Fibroblast of lung (primary cell): ENCODE results near the gene SUPT4H1. TPM values are rescaled to one million over a fixed set of nuclear protein-coding genes. Genes with fewer than 3 reads are reported as not detected.

ENCODE experiments used
- DNase-seq, 2 donors: peaks; one replicate each; pipeline versions ENCODE4 v3.0.0 to v3.0.0-alpha.2; 2010; ENCODE audit warnings: low read depth in 2 of 2
- H2AFZ ChIP-seq: 2 replicates; pipeline ENCODE4 v1.5.1; 2012; ENCODE audit warnings: low read length, control low read depth, inconsistent platforms
- H3K27ac ChIP-seq: 2 replicates; pipeline ENCODE4 v1.5.1; 2011; ENCODE audit warnings: low read length, control low read depth; ENCODE audit not compliant: insufficient read depth
- H3K27me3 ChIP-seq: 2 replicates; pipeline ENCODE4 v1.5.1; 2011; ENCODE audit warnings: mild to moderate bottlenecking, low read length; ENCODE audit not compliant: control insufficient read depth, insufficient read depth
- H3K36me3 ChIP-seq: 2 replicates; pipeline ENCODE4 v1.5.1; 2011; ENCODE audit warnings: low read length; ENCODE audit not compliant: control insufficient read depth, insufficient read depth
- H3K4me1 ChIP-seq: 2 replicates; pipeline ENCODE4 v1.5.1; 2011; ENCODE audit warnings: low read length; ENCODE audit not compliant: control insufficient read depth, insufficient read depth; ENCODE audit errors: extremely low read depth
- H3K4me2 ChIP-seq: 2 replicates; pipeline ENCODE4 v1.5.1; 2011; ENCODE audit warnings: low read length, control low read depth; ENCODE audit not compliant: insufficient read depth; ENCODE audit errors: extremely low read depth
- H3K4me3 ChIP-seq, 4 experiments: fragments of 200-600 bp in 1 of 4; sonication (generic) in 1 of 4; replicated peaks in 1 of 4; 2 replicates each; pipeline ENCODE4 v1.5.1; 2011 to 2016; ENCODE audit warnings: low read length in 4 of 4, low read depth in 3 of 4, mild to moderate bottlenecking in 3 of 4, control low read depth in 2 of 4, inconsistent platforms in 1 of 4, mixed read lengths in 1 of 4; ENCODE audit not compliant: insufficient read depth in 1 of 4; ENCODE audit errors: control extremely low read depth in 1 of 4
- H3K79me2 ChIP-seq: 2 replicates; pipeline ENCODE4 v1.5.1; 2012; ENCODE audit warnings: mild to moderate bottlenecking, low read length, inconsistent platforms; ENCODE audit not compliant: control insufficient read depth, insufficient read depth
- H3K9ac ChIP-seq: 2 replicates; pipeline ENCODE4 v1.5.1; 2011; ENCODE audit warnings: mild to moderate bottlenecking, low read length, control low read depth; ENCODE audit not compliant: insufficient read depth
- H3K9me3 ChIP-seq: 2 replicates; pipeline ENCODE4 v1.5.1; 2012; ENCODE audit warnings: low read depth, low read length; ENCODE audit not compliant: control insufficient read depth, insufficient read depth
- H4K20me1 ChIP-seq: 2 replicates; pipeline ENCODE4 v1.5.1; 2011; ENCODE audit warnings: low read length; ENCODE audit not compliant: control insufficient read depth, insufficient read depth; ENCODE audit errors: extremely low read depth
- EZH2 ChIP-seq: IDR thresholded peaks from 2 replicates; pipeline ENCODE4 v1.5.1; 2012; ENCODE audit warnings: low read length, control low read depth, mild to moderate bottlenecking; ENCODE audit errors: missing control alignments
- polyA plus RNA-seq, 2 donors: library from polyadenylated mRNA; depleted of rRNA in 1 of 2; stranded (reverse) in 1 of 2; unstranded in 1 of 2; fragments of >200 nt; gene quantifications; 2 replicates each; pipeline ENCODE4 v1.2.1, GENCODE V29; 2011 to 2012; ENCODE audit warnings: missing spikeins in 1 of 2
- total RNA-seq: library from RNA; depleted of rRNA; stranded (reverse); fragments of >200 nt; gene quantifications from 2 replicates; pipeline ENCODE4 v1.2.1, GENCODE V29; 2014
- TF ChIP-seq, protein P1 (sequence below), 2 donors: IDR thresholded peaks in 1 of 2; conservative IDR thresholded peaks in 1 of 2; 1 replicate in 1 of 2; 2 replicates in 1 of 2; pipeline ENCODE4 v1.5.1; 2011 to 2012; ENCODE audit warnings: low read length in 2 of 2, control low read depth in 1 of 2, inconsistent platforms in 1 of 2, low read depth in 1 of 2, mild to moderate bottlenecking in 1 of 2

SUPT4H1 gene
- total and polyA plus RNA-seq, 2 donors (not counting 1 experiment from before 2014, with no cell fraction given): 41.9 to 207 TPM

- DNase-seq: no peak
- H4K20me1 ChIP-seq: no peaks in the 10 kb centered on the region
- peaks cover 2% of the 10 kb centered on the region for H3K27me3 ChIP-seq
- no peaks in the 10 kb centered on the region for H3K9me3 ChIP-seq
- no peak overlapping the region for H3K4me2 ChIP-seq
- H3K79me2 ChIP-seq: no peaks in the 10 kb centered on the region
- H2AFZ ChIP-seq: no peak overlapping the region
- H3K9ac ChIP-seq: no peak overlapping the region
- H3K4me3 ChIP-seq: no peak overlapping the region
- H3K4me1 ChIP-seq: no peaks in the 10 kb centered on the region
- H3K36me3 ChIP-seq: no peaks in the 10 kb centered on the region
- no peak overlapping the region for H3K27ac ChIP-seq
- TF ChIP-seq, protein P1, sequence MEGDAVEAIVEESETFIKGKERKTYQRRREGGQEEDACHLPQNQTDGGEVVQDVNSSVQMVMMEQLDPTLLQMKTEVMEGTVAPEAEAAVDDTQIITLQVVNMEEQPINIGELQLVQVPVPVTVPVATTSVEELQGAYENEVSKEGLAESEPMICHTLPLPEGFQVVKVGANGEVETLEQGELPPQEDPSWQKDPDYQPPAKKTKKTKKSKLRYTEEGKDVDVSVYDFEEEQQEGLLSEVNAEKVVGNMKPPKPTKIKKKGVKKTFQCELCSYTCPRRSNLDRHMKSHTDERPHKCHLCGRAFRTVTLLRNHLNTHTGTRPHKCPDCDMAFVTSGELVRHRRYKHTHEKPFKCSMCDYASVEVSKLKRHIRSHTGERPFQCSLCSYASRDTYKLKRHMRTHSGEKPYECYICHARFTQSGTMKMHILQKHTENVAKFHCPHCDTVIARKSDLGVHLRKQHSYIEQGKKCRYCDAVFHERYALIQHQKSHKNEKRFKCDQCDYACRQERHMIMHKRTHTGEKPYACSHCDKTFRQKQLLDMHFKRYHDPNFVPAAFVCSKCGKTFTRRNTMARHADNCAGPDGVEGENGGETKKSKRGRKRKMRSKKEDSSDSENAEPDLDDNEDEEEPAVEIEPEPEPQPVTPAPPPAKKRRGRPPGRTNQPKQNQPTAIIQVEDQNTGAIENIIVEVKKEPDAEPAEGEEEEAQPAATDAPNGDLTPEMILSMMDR (conservative IDR thresholded peaks at IDR 0.05 in 1 of 2, IDR thresholded peaks at IDR 0.05 in 1 of 2; ENCODE audit: low read depth in 1 of 2, low read length in 2 of 2): no peak
These were observed 16.8 kb upstream of the SUPT4H1 start for GRCh38 chr17:58368860-58369213.

- TF ChIP-seq, protein P1 (conservative IDR thresholded peaks at IDR 0.05 in 1 of 2, IDR thresholded peaks at IDR 0.05 in 1 of 2; ENCODE audit: low read depth in 1 of 2, low read length in 2 of 2): no peak
- TF ChIP-seq EZH2: no peak
- H3K36me3 ChIP-seq: no peaks in the 10 kb centered on the region
- H4K20me1 ChIP-seq: no peaks in the 10 kb centered on the region
- no peak overlapping the region for H3K9ac ChIP-seq
- H3K4me3 ChIP-seq: no peak overlapping the region
- no peaks in the 10 kb centered on the region for H3K4me1 ChIP-seq
- H3K9me3 ChIP-seq: no peaks in the 10 kb centered on the region
- peaks cover 2% of the 10 kb centered on the region for H3K27me3 ChIP-seq
- H3K79me2 ChIP-seq: no peaks in the 10 kb centered on the region
- H3K4me2 ChIP-seq: no peak overlapping the region
- DNase-seq: no peak
- H2AFZ ChIP-seq: no peak overlapping the region
- H3K27ac ChIP-seq: no peak overlapping the region
These were observed 15.5 kb upstream of the SUPT4H1 start for GRCh38 chr17:58367461-58367860.

DNA sequence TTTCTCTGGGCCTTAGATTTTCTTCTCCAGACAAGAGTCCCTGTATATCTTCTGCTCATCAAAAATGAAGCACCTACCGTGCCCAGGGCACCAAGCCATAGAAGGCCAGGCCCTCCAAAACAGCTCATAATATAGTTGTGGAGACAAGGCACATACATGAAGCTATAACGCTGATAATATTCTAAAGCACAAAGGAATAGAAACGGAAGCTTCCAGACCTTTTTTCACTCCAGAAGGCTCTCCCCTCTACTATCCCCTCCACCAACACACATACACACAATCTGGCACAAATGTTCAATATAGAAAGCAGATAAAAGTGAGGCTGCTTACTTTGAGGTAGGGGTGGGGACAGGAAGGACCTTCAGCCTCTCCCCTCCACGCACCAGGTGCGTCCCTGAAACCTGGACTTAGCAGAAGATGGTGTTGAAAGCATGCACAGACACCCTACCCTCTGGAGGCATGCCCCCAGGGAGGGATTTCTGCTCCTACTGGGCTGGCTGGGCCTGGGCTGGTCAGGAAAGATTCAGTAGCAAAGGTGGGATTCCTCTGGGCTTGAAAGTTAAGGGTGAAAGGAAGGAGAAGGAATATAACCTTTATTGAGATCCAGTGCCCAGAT, 14.1 kb upstream of the SUPT4H1 start:
- Histone ChIP-seq H3K9me3 (no peaks in the 10 kb centered on the region), H3K79me2 (no peaks in the 10 kb centered on the region), H3K4me2 (no peak overlapping the region), H3K4me3 (no peak overlapping the region), H3K9ac (no peak overlapping the region), H4K20me1 (no peaks in the 10 kb centered on the region), H3K27ac (no peak overlapping the region), H3K36me3 (no peaks in the 10 kb centered on the region), H3K27me3 (peaks cover 2% of the 10 kb centered on the region), H2AFZ (no peak overlapping the region), H3K4me1 (no peaks in the 10 kb centered on the region)
- TF ChIP-seq EZH2: no peak
- TF ChIP-seq, protein P1 (conservative IDR thresholded peaks at IDR 0.05 in 1 of 2, IDR thresholded peaks at IDR 0.05 in 1 of 2; ENCODE audit: low read depth in 1 of 2, low read length in 2 of 2): no peak
- DNase-seq: no peak
